OCI-LY7 (cell line): Measurements from ENCODE around the gene CDKN2B-AS1. TPM values are rescaled to one million over a fixed set of nuclear protein-coding genes. Genes with fewer than 3 reads are reported as not detected.

Experiments
- BruUV-seq: library from RNA; stranded (reverse); fragments of 400-500 nt; replicated peaks from 2 replicates; lab custom pipeline; 2021; lab: Mats Ljungman, UMichigan
- CTCF ChIA-PET: fragments of 300-600 bp; sonication (Branson Sonifier 250); formaldehyde crosslinking; loops from one replicate; lab custom pipeline; 2022; ENCODE audit warnings: antibody characterized with exemption; ENCODE audit not compliant: unreplicated experiment; lab: Charles Lee
- POLR2A ChIA-PET: fragments of 300-600 bp; sonication (Branson Sonifier 250); formaldehyde crosslinking; loops from one replicate; lab custom pipeline; 2022; ENCODE audit warnings: antibody characterized with exemption; lab: Charles Lee
- DNase-seq: peaks from one replicate; pipeline ENCODE4 v3.0.0-alpha.2; 2015; ENCODE audit warnings: low spot score
- H2AFZ ChIP-seq: fragments of 200-600 bp; sonication (generic), shearing (Covaris generic); 2 replicates; pipeline ENCODE4 v1.6.1; 2014; ENCODE audit warnings: mild to moderate bottlenecking, antibody characterized with exemption, low read length, moderate library complexity
- H3K27ac ChIP-seq: fragments of 200-600 bp; sonication (generic); 2 replicates; pipeline ENCODE4 v1.5.1; 2014; ENCODE audit warnings: mixed run types, low read depth, mild to moderate bottlenecking, moderate library complexity, low read length, inconsistent platforms; ENCODE audit not compliant: poor library complexity, severe bottlenecking
- H3K36me3 ChIP-seq: fragments of 200-600 bp; sonication (generic); 2 replicates; pipeline ENCODE4 v1.6.1; 2014; ENCODE audit warnings: mild to moderate bottlenecking, antibody characterized with exemption, low read length, moderate library complexity, mixed read lengths; ENCODE audit not compliant: insufficient read depth
- H3K4me1 ChIP-seq: fragments of 200-600 bp; sonication (generic); 2 replicates; pipeline ENCODE4 v1.5.1; 2014; ENCODE audit warnings: mild to moderate bottlenecking, low read length; ENCODE audit not compliant: insufficient read depth, poor library complexity, severe bottlenecking
- H3K4me2 ChIP-seq: fragments of 200-600 bp; sonication (generic); 2 replicates; pipeline ENCODE4 v1.6.1; 2014; ENCODE audit warnings: mild to moderate bottlenecking, low read length
- H3K4me3 ChIP-seq: fragments of 200-600 bp; sonication (generic); 2 replicates; pipeline ENCODE4 v1.5.1; 2014; ENCODE audit warnings: mild to moderate bottlenecking, low read depth, low read length; ENCODE audit not compliant: poor library complexity, severe bottlenecking
- H3K79me2 ChIP-seq: fragments of 200-600 bp; sonication (generic); 2 replicates; pipeline ENCODE4 v1.6.1; 2016; ENCODE audit warnings: low read depth, mild to moderate bottlenecking, low read length, moderate library complexity, mixed read lengths; ENCODE audit not compliant: insufficient read depth
- H3K9me2 ChIP-seq: fragments of 200-600 bp; sonication (generic); 2 replicates; pipeline ENCODE4 v1.6.1; 2016; ENCODE audit warnings: mild to moderate bottlenecking, low read length, mixed read lengths; ENCODE audit not compliant: insufficient read depth
- H3K9me3 ChIP-seq: fragments of 200-600 bp; sonication (generic); 2 replicates; pipeline ENCODE4 v1.6.1; 2014; ENCODE audit warnings: mild to moderate bottlenecking, mixed run types, low read length, mixed read lengths
- H4K20me1 ChIP-seq: fragments of 200-600 bp; sonication (generic); 2 replicates; pipeline ENCODE4 v1.6.1; 2014; ENCODE audit warnings: mild to moderate bottlenecking, antibody characterized with exemption, low read length, moderate library complexity, mixed read lengths; ENCODE audit not compliant: insufficient read depth
- EZH2phosphoT487 ChIP-seq: fragments of 200-600 bp; sonication (generic); IDR thresholded peaks from 2 replicates; pipeline ENCODE4 v1.6.1; 2018; ENCODE audit warnings: low read depth, borderline replicate concordance, mild to moderate bottlenecking, mixed run types, antibody characterized with exemption, low read length, moderate library complexity, mixed read lengths
- intact Hi-C: fragments of 100-400 bp; cut with micrococcal nuclease; formaldehyde crosslinking; loops from one replicate; pipeline ENCODE4 v1.10.0; 2022; ENCODE audit not compliant: unreplicated experiment
- total RNA-seq, 2 experiments: library from RNA; depleted of rRNA in 1 of 2; stranded (reverse); fragments of >200 nt in 1 of 2; shearing (Covaris generic) in 1 of 2; gene quantifications; 2 replicates each; pipeline ENCODE4 v1.2.3, GENCODE V29; 2014 to 2022
- TF ChIP-seq, protein P1 (sequence below): fragments of 200-600 bp; sonication (generic); conservative IDR thresholded peaks from 2 replicates; pipeline ENCODE4 v1.5.1; 2014; ENCODE audit warnings: mild to moderate bottlenecking, antibody characterized with exemption, low read length, moderate library complexity, mixed read lengths

Gene CDKN2B-AS1
- total RNA-seq, 2 experiments from 2014 or later, result 20.4 to 24.3 TPM

DNA sequence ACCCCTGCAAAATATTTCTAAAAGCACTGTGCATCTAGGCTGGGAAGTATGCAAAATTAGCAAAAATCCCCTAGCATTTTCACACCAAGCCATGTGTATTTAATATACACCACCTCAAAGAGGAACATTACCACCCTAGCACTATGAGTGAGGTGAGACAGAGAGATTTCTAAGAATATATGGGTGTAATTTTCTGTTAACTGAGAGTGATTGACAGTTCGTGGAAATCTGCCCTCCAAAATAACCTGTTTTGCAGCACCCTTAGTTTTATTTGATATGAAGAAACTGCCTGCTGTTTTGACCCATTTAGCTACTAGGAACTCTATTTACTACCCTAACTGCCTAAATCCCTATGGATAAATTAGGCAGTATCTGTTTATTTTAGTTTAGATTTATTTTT lies 78.8 kb downstream of the CDKN2B-AS1 start:
- Histone ChIP-seq H3K4me1 (no peaks in the 10 kb centered on the region), H3K79me2 (no peaks in the 10 kb centered on the region), H2AFZ (no peak overlapping the region), H3K9me3 (no peaks in the 10 kb centered on the region), H4K20me1 (no peaks in the 10 kb centered on the region), H3K4me3 (no peak overlapping the region), H3K36me3 (no peaks in the 10 kb centered on the region), H3K9me2 (no peaks in the 10 kb centered on the region), H3K4me2 (no peak overlapping the region), H3K27ac (no peak overlapping the region)
- DNase-seq, result no peak
- ChIA-PET POLR2A (interaction anchor here (0.6 to 1.0 kb wide), 2 partner anchors 10 to 31 kb away, joined by 3 read pairs; no protein-coding TSS in a partner anchor), CTCF (no interaction called here)
- no peak for TF ChIP-seq EZH2phosphoT487
- TF ChIP-seq, protein P1, sequence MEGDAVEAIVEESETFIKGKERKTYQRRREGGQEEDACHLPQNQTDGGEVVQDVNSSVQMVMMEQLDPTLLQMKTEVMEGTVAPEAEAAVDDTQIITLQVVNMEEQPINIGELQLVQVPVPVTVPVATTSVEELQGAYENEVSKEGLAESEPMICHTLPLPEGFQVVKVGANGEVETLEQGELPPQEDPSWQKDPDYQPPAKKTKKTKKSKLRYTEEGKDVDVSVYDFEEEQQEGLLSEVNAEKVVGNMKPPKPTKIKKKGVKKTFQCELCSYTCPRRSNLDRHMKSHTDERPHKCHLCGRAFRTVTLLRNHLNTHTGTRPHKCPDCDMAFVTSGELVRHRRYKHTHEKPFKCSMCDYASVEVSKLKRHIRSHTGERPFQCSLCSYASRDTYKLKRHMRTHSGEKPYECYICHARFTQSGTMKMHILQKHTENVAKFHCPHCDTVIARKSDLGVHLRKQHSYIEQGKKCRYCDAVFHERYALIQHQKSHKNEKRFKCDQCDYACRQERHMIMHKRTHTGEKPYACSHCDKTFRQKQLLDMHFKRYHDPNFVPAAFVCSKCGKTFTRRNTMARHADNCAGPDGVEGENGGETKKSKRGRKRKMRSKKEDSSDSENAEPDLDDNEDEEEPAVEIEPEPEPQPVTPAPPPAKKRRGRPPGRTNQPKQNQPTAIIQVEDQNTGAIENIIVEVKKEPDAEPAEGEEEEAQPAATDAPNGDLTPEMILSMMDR, result no peak
- no TSS peak for BruUV-seq
- intact Hi-C loops, result no loop called here

DNA sequence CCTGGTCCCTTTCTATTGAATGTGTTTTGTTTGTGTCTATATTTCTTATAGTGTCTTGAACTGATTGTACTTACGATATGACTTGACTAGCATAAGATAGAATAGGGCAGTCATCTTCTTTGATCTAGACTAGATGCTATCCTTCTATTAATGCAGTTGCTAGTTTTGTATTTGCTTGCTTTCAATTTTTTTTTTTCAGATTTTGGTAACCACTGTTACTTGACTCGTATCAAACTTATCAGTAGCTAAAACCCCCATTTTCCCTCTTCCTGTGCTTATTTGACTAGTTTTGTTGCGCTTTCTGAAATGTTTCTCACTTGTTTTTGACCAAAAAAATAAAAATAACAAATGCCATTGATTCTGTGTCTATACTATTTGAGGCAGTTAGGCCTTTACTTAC lies 83.5 kb downstream of the CDKN2B-AS1 start:
- Histone ChIP-seq H3K4me3 (no peak overlapping the region), H3K4me1 (no peaks in the 10 kb centered on the region), H3K9me2 (no peaks in the 10 kb centered on the region), H3K36me3 (no peaks in the 10 kb centered on the region), H3K4me2 (no peak overlapping the region), H3K27ac (no peak overlapping the region), H3K79me2 (no peaks in the 10 kb centered on the region), H4K20me1 (no peaks in the 10 kb centered on the region), H2AFZ (no peak overlapping the region), H3K9me3 (no peaks in the 10 kb centered on the region)
- ChIA-PET CTCF (no interaction called here), POLR2A (interaction anchor here (0.5 to 1.1 kb wide), 2 partner anchors 31 to 479 kb away, joined by 3 to 4 read pairs; no protein-coding TSS in a partner anchor)
- TF ChIP-seq EZH2phosphoT487, result no peak
- TF ChIP-seq, protein P1, result no peak
- BruUV-seq, result no TSS peak
- no peak for DNase-seq
- intact Hi-C loops, result no loop called here

GRCh38 chr9:22079873-22080341 lies 85.3 kb downstream of the CDKN2B-AS1 start:
- POLR2A ChIA-PET, result interaction anchor here (0.7 to 2.2 kb wide), 5 partner anchors 11 to 745 kb away, joined by 3 to 6 read pairs (median 5); no protein-coding TSS in a partner anchor

More at GRCh38 chr9:22079873-22080341, 85.3 kb downstream of the CDKN2B-AS1 start:
- no peaks in the 10 kb centered on the region for H3K9me2 ChIP-seq
- H4K20me1 ChIP-seq, result no peaks in the 10 kb centered on the region
- DNase-seq, result no peak
- intact Hi-C loops, result no loop called here
- H3K79me2 ChIP-seq, result no peaks in the 10 kb centered on the region
- no peak overlapping the region for H3K4me2 ChIP-seq
- no peak for TF ChIP-seq EZH2phosphoT487
- TF ChIP-seq, protein P1, result no peak
- CTCF ChIA-PET, result no interaction called here
- no peaks in the 10 kb centered on the region for H3K36me3 ChIP-seq
- H3K4me3 ChIP-seq, result no peak overlapping the region
- no TSS peak for BruUV-seq
- H3K4me1 ChIP-seq, result no peaks in the 10 kb centered on the region
- H3K9me3 ChIP-seq, result no peaks in the 10 kb centered on the region
- H2AFZ ChIP-seq, result no peak overlapping the region
- no peak overlapping the region for H3K27ac ChIP-seq
